Prostate gland (tissue), 2 donors: ENCODE measurements around the gene ARMC2.

ENCODE experiments used
- POLR2A ChIP-seq: fragments of 450-650 bp; IDR thresholded peaks from one replicate; pipeline ENCODE4 v1.6.1; 2016; ENCODE audit warnings: antibody characterized with exemption, mild to moderate bottlenecking
- POLR2AphosphoS5 ChIP-seq: sonication (generic); formaldehyde crosslinking; IDR thresholded peaks from one replicate; pipeline ENCODE4 v1.6.1; 2017; ENCODE audit warnings: antibody characterized with exemption
- TF ChIP-seq, protein P1 (sequence below), 4 experiments: fragments of 200-600 bp in 2 of 4; fragments of 450-650 bp in 2 of 4; sonication (generic) in 2 of 4; IDR thresholded peaks; 1 replicate in 3 of 4; 2 replicates in 1 of 4; pipeline ENCODE4 v1.5.1; 2016 to 2019; ENCODE audit warnings: antibody characterized with exemption in 4 of 4, mild to moderate bottlenecking in 2 of 4, moderate library complexity in 2 of 4

DNA sequence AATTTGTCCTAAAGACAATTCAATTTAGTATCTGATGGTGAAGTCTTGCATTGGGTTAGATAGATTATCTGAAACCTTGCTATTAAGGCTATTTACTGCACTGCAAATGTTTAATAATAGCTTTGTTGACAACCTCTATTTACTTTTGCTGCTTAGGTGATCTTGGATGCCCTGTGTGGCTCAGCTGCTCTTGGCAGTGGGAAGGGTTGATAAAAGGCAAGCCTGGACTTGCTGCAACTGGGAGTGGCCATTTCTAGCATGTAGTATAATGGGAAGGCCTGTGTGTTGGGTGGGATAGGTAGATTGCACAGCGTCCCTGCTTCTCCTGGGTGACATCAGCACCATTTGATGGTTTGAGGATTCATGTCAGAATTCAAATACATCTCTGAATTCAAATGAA, 49.1 kb downstream of the ARMC2 start:
- TF ChIP-seq, protein P1, sequence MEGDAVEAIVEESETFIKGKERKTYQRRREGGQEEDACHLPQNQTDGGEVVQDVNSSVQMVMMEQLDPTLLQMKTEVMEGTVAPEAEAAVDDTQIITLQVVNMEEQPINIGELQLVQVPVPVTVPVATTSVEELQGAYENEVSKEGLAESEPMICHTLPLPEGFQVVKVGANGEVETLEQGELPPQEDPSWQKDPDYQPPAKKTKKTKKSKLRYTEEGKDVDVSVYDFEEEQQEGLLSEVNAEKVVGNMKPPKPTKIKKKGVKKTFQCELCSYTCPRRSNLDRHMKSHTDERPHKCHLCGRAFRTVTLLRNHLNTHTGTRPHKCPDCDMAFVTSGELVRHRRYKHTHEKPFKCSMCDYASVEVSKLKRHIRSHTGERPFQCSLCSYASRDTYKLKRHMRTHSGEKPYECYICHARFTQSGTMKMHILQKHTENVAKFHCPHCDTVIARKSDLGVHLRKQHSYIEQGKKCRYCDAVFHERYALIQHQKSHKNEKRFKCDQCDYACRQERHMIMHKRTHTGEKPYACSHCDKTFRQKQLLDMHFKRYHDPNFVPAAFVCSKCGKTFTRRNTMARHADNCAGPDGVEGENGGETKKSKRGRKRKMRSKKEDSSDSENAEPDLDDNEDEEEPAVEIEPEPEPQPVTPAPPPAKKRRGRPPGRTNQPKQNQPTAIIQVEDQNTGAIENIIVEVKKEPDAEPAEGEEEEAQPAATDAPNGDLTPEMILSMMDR (IDR thresholded peaks at IDR 0.05): no peak
- TF ChIP-seq POLR2A (no peak), POLR2AphosphoS5 (no peak)
